Nephron (organoid): ENCODE measurements around the gene NPDC1.

Experiments
- H3K27ac Mint-ChIP-seq, 3 experiments: 2 replicates each; pipeline ENCODE4 v1.8.0; 2020; ENCODE audit warnings: mixed read lengths in 3 of 3, mild to moderate bottlenecking in 2 of 3, moderate library complexity in 1 of 3
- H3K27me3 Mint-ChIP-seq: 2 replicates; pipeline ENCODE4 v1.8.0; 2021; ENCODE audit warnings: low read depth, mild to moderate bottlenecking, moderate library complexity, mixed read lengths
- H3K36me3 Mint-ChIP-seq: 2 replicates; pipeline ENCODE4 v1.8.0; 2020; ENCODE audit warnings: low read depth, mixed read lengths
- H3K4me1 Mint-ChIP-seq: 2 replicates; pipeline ENCODE4 v1.8.0; 2020; ENCODE audit warnings: mixed read lengths
- H3K4me3 Mint-ChIP-seq, 3 experiments: 2 replicates each; pipeline ENCODE4 v1.8.0; 2020; ENCODE audit warnings: mild to moderate bottlenecking in 3 of 3, mixed read lengths in 3 of 3, moderate library complexity in 2 of 3
- H3K9me3 Mint-ChIP-seq: 2 replicates; pipeline ENCODE4 v1.8.0; 2020; ENCODE audit warnings: mixed read lengths
- TF ChIP-seq, protein P1 (sequence below), 3 experiments: fragments of 200-600 bp; sonication (generic); IDR thresholded peaks; one replicate each; pipeline ENCODE4 v1.5.0; 2021; ENCODE audit warnings: antibody characterized with exemption in 3 of 3; ENCODE audit not compliant: unreplicated experiment in 3 of 3

Gene NPDC1

DNA sequence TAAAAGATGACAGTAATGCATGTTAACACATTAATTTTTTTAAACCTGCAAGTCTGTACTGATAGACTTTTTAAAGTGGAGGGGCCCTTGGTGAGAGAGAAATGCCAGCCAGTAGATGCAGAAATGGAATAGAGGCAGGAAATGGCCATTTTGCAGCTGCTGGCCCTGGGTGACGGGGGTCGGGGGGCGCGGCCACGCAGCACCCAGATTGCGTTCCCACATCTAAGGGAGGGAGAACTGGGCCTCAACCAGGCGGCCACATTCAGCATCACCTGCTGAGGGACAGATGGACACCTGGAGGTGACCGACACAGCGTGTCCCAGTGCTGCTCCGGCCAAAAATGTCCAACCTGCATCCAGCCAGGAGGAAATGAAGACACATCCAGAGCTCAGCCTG, 43.3 kb downstream of the NPDC1 start:
- TF ChIP-seq, protein P1, sequence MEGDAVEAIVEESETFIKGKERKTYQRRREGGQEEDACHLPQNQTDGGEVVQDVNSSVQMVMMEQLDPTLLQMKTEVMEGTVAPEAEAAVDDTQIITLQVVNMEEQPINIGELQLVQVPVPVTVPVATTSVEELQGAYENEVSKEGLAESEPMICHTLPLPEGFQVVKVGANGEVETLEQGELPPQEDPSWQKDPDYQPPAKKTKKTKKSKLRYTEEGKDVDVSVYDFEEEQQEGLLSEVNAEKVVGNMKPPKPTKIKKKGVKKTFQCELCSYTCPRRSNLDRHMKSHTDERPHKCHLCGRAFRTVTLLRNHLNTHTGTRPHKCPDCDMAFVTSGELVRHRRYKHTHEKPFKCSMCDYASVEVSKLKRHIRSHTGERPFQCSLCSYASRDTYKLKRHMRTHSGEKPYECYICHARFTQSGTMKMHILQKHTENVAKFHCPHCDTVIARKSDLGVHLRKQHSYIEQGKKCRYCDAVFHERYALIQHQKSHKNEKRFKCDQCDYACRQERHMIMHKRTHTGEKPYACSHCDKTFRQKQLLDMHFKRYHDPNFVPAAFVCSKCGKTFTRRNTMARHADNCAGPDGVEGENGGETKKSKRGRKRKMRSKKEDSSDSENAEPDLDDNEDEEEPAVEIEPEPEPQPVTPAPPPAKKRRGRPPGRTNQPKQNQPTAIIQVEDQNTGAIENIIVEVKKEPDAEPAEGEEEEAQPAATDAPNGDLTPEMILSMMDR (IDR thresholded peaks at IDR 0.05; ENCODE audit: unreplicated experiment in 3 of 3) = no peak
- Mint-ChIP-seq H3K4me1 (peaks cover 3% of the 10 kb centered on the region), H3K27ac (no peak overlapping the region), H3K36me3 (no peaks in the 10 kb centered on the region), H3K27me3 (peaks cover 5% of the 10 kb centered on the region), H3K4me3 (no peak overlapping the region), H3K9me3 (no peaks in the 10 kb centered on the region)

DNA sequence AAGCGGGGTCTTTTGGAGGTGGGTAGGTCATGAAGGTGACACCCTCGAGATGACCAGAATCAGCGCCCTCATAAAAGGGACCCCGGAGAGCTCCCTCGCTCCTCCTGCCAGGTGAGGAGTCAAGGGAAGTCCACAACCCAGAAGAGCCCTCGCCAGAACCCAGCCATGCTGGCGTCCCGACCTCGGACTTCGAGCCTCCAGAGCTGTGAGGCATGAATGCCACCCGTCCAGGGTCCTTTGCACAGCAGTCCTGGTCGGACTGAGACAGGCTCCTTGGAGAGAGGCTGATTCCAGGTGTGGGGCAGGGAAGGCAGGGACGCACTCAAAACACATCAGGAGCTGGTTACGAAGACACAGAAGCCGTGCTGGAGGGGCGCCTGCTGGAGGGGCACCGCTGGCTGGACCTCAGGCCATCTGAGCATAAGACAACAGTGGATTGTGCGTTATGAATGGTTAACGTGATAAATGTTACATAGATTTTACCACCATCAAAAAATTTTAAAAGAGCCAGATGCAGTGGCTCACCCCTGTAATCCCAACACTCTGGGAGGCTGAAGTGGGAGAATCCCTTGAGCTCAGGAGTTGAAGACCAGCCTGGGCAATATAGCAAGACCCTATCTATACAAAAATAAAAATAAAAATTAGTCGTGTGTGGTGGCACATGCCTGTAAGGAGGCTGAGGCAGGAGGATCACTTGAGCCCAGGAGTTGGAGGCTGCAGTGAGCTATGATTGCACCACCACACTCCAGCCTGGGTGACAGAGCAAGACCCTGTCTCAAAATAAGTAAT, 43.9 kb downstream of the NPDC1 start:
- H3K4me1 Mint-ChIP-seq = peaks cover 5% of the 10 kb centered on the region
- peaks cover 5% of the 10 kb centered on the region for H3K27me3 Mint-ChIP-seq
- no peaks in the 10 kb centered on the region for H3K9me3 Mint-ChIP-seq
- H3K36me3 Mint-ChIP-seq = no peaks in the 10 kb centered on the region
- H3K27ac Mint-ChIP-seq = no peak overlapping the region
- no peak overlapping the region for H3K4me3 Mint-ChIP-seq
- TF ChIP-seq, protein P1 (IDR thresholded peaks at IDR 0.05; ENCODE audit: unreplicated experiment in 3 of 3) = no peak

DNA sequence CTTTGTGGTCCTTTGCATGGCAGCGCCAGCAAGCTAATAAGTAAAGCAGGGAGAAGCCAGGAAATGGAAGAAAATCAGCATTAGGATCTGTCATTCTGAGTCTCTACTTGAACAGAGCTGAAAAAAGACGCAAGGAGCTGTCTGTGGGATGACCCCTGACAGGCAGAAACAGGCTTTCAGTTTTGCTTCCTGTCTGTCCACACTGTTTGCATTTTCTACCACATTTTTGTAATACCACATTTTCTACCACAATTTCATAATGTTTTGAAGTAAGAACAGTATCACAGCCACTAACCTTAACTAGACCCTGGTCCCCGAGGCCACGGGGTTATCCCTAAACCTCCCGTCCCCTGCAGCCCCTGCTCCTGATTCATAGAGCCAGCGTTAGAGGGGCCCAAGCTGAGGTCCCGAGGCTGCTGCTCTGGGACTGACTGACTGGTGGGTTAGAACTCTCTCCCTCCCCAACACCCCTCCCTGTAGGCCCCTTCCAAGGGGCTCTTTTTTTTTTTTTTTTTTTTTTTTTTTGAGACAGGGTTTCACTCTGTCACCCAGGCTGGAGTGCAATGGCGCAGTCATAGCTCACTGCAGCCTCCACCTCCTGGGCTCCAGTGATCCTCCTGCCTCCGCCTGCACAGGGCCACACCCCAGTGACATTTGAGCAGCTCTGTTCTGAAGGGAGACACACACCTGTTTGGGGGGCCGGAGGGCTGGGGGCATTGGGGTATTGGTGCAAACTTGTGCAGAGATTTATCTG, 45.6 kb downstream of the NPDC1 start:
- Mint-ChIP-seq H3K4me1 (peaks cover 5% of the 10 kb centered on the region), H3K27ac (peak overlapping the region in 2 of 3 experiments; percentile 6 to 33), H3K27me3 (peaks cover 5% of the 10 kb centered on the region), H3K9me3 (no peaks in the 10 kb centered on the region), H3K4me3 (no peak overlapping the region), H3K36me3 (no peaks in the 10 kb centered on the region)
- TF ChIP-seq, protein P1 (IDR thresholded peaks at IDR 0.05; ENCODE audit: unreplicated experiment in 3 of 3) = no peak

DNA sequence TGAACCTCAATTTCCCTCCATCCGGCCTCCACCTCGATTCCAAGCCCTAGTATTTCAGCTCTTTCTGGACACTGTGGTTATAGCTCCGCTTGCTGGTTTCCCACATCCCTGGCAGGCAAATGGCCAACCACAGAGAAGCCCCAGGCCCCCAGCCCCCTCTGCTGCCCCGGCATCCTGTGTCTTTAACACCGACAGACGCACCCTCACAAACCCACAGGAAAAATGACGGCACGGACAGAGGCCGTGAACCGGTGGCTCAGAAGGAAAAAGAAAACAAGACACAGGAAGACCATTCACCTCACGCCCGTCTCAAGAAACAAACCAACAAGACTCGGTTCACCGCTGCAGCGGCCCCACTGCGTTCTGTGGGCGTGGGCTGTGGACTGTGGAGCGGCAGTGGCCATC, 48.1 kb downstream of the NPDC1 start:
- Mint-ChIP-seq H3K27ac (peak overlapping the region in 1 of 3 experiments; percentile 62), H3K27me3 (peaks cover 5% of the 10 kb centered on the region), H3K4me3 (peak overlapping the region; percentile 60 to 68 (median 65)), H3K36me3 (no peaks in the 10 kb centered on the region), H3K9me3 (no peaks in the 10 kb centered on the region), H3K4me1 (peaks cover 5% of the 10 kb centered on the region)
- TF ChIP-seq, protein P1 (IDR thresholded peaks at IDR 0.05; ENCODE audit: unreplicated experiment in 3 of 3) = no peak

DNA sequence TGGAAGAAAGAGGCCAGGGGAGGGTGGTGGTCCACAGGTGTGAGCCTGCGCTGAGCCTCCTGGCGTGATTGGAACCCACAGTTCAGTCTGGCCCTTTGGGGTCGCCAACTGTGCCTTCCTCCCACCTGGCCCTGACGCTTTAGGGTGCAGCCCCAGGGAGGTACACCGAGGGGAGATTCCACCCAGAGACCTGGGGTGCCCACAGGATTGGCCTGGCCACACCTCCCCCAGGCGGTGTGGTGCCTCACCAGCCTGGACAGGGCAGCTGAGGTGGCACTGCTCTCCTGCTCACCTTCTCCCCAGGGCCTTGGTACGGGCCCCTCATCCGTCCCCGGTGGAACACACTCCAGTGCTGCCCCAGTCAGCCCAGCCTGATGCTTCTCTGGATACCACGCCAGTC, 48.6 kb downstream of the NPDC1 start:
- Mint-ChIP-seq H3K9me3 (no peaks in the 10 kb centered on the region), H3K36me3 (no peaks in the 10 kb centered on the region), H3K27me3 (peaks cover 5% of the 10 kb centered on the region), H3K4me3 (peak overlapping the region; percentile 60 to 68 (median 65)), H3K4me1 (peaks cover 5% of the 10 kb centered on the region), H3K27ac (peak overlapping the region in 1 of 3 experiments; percentile 62)
- TF ChIP-seq, protein P1 (IDR thresholded peaks at IDR 0.05; ENCODE audit: unreplicated experiment in 3 of 3) = no peak
